ENCODE measurements around the gene ADAMTSL1.

ADAMTSL1 gene

GRCh38 chr9:18748251-18748701 lies 274.3 kb downstream of the ADAMTSL1 start:
- DNase-seq: no peak

DNA sequence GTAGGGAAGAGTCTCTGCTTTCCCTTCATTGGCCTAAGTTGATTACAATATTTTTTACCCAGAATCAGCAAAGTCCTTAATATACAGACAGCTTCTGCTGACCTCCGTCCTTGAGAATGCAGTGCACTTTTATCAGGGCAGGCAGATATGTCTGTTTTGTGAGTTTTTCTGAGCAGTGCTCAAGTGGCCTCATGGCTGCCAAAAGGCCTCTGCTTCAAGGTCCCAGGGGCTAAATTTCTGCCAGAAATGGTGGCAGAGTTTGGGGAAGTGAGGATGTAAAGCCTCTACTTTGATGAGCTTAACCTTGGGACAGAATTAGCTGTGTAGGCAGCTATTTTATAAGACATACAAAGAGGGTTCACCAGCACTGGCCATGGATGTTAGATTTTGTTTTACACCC lies 275.8 kb downstream of the ADAMTSL1 start:
- no peak for DNase-seq

DNA sequence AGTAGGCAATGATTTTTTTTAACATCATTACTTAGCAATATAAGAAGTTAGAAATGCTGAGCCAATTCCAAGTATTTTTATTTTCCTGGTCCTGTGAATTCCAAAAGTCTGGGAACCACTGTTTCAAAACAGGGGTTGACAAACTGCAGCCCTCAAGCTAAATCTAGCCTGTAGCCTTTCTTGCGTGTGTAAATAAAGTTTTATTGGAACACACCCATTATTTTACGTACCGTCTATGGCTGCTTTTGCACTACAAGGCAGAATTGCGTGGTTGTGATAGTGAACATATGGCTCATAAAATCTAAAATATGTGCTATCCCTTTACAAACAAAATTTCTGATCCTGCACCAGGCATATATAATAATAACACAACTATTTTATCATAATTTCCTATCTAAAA lies 280.0 kb downstream of the ADAMTSL1 start:
- DNase-seq: no peak

- DNase-seq: no peak
Observed at GRCh38 chr9:18754537-18754936, 280.6 kb downstream of the ADAMTSL1 start.

- DNase-seq: no peak
Observed at GRCh38 chr9:18755263-18755662, 281.3 kb downstream of the ADAMTSL1 start.

GRCh38 chr9:18756712-18757125 lies 282.8 kb downstream of the ADAMTSL1 start:
- no peak for DNase-seq

- no peak for DNase-seq
Observed at GRCh38 chr9:18759827-18760226, 285.9 kb downstream of the ADAMTSL1 start.

DNA sequence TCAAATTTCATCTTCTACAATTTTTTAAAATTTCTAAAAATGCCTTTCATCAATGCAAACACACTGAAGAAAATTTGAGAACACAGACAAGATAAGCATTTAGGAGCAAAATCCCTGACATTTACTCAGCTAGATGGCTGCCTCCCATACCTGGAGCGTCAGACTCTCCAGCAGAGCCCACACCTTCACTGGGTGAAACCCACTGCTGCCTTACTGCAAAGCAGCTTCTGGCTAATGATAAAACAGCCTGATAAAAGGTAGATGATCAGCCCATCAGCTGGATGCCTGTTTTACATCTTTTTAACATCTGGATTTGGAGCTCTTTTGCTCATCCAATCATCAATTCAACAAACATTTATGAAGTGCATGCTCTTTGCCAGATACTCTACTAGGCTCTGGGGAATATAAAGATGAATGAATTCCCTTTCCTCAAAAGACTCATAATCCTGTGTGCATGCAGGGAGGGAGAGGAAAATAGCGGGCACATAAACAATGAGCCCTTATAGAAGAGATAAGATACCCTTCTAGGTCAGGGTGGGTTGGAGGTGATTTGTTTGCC lies 287.9 kb downstream of the ADAMTSL1 start:
- no peak for DNase-seq

GRCh38 chr9:18766989-18767550 lies 293.1 kb downstream of the ADAMTSL1 start:
- no peak for DNase-seq

DNA sequence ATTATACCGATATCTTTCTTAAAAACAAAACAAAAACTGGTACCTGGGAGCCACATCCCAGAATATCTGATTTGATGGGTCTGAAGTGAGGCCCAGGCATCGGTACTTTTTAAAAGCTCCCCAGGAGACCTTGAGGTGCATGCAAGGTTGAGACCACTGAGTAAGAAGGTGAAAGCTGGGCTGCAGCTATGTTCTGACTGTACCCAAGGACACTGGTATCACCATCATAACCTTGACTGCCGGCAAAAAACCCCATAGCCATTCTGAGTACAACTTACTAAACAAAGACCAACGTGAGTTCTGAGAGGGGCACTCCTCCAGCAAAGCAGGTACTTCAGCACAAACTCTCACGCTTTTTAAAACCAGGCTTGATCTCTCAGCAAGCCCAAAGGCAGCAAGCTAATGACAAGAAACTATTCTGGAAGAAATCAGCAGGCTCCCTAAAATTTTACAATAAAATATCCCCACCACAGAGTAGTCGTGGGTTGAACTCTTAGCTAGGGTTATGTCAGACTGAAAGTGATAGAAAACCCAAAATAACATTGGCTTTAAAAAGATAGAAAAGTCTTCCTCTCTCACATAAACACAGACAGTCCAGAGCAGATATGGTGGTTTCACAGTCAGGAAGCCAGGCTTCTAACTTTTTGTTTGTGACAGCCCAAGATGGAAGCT lies 295.1 kb downstream of the ADAMTSL1 start:
- no peak for DNase-seq

DNA sequence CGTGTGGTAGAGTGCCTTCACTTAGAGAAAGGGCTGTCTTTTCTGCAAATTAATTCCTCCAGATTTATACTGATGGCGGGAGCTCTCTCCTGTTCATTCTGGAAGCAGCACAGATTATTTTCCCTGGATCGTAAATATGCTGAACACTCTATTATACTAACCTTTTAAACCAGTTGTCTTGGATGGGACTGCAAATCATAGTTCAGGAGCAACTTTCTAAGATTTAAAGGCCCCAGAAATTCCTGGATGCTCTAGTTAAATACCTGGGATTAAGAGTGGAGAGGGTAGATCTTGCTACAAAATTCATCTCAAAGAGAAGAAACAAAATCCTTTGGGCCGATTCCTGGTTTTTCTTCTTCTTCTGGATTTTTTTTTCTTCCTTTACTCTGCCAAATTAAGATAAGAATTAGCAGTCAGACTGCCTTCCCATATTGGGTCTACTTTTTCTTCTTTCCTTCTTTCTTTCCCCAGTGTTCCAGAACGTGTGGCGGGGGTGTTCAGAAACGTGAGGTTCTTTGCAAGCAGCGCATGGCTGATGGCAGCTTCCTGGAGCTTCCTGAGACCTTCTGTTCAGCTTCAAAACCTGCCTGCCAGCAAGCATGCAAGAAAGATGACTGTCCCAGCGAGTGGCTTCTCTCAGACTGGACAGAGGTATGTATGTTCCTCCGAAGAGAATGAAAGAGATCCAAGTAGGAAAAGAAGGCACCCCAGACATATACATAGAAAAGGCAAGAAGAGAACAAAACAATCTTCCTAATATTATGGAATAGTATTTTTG lies 296.4 kb downstream of the ADAMTSL1 start:
- DNase-seq: no peak

- no peak for DNase-seq
Observed at GRCh38 chr9:18771011-18771410, 297.1 kb downstream of the ADAMTSL1 start.

DNA sequence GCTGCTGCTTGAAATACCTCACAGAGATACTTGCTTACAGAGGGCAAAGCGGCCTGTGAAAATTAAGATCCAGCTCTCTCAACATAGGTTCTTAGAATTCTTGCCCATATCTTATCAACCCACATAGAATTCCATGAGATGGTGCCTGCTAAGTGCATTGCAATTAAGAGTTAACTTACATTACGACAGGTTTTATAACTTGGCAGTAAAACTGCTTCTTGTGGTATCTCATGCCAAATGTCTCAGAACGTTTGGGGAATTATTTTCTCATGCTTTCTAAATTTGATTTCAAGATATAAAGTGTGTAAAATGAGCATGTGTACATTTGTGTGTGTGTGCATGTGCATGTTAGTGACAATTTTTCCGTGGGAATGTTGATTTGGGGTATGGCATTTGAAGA lies 297.8 kb downstream of the ADAMTSL1 start:
- no peak for DNase-seq

- no peak for DNase-seq
Observed at GRCh38 chr9:18775241-18775640, 301.3 kb downstream of the ADAMTSL1 start.

- no peak for DNase-seq
Observed at GRCh38 chr9:18775930-18776329, 302.0 kb downstream of the ADAMTSL1 start.

DNA sequence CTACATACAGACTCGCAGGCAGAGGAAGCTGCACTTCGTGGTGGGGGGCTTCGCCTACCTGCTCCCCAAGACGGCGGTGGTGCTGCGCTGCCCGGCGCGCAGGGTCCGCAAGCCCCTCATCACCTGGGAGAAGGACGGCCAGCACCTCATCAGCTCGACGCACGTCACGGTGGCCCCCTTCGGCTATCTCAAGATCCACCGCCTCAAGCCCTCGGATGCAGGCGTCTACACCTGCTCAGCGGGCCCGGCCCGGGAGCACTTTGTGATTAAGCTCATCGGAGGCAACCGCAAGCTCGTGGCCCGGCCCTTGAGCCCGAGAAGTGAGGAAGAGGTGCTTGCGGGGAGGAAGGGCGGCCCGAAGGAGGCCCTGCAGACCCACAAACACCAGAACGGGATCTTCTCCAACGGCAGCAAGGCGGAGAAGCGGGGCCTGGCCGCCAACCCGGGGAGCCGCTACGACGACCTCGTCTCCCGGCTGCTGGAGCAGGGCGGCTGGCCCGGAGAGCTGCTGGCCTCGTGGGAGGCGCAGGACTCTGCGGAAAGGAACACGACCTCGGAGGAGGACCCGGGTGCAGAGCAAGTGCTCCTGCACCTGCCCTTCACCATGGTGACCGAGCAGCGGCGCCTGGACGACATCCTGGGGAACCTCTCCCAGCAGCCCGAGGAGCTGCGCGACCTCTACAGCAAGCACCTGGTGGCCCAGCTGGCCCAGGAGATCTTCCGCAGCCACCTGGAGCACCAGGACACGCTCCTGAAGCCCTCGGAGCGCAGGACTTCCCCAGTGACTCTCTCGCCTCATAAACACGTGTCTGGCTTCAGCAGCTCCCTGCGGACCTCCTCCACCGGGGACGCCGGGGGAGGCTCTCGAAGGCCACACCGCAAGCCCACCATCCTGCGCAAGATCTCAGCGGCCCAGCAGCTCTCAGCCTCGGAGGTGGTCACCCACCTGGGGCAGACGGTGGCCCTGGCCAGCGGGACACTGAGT lies 303.2 kb downstream of the ADAMTSL1 start:
- no peak for DNase-seq

- DNase-seq: no peak
Observed at GRCh38 chr9:18778147-18778546, 304.2 kb downstream of the ADAMTSL1 start.

DNA sequence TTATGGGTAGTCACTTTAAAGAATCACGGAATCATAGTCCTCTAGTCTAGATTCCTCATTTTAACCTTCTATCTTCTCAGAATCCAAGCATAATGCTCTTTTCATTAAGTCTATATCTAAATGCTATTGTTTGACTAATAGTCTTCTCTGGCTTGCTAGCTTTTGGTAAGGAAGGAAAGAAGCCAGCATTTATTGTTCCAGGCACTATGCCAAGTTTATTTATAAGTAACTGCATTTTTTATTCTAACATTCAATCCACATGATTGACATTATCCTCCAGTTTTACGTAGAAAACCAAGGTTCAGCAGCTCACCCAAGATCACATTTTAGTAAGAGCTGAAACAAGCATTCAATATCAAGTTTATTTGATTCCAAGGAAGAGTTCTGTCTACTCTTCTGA lies 304.9 kb downstream of the ADAMTSL1 start:
- no peak for DNase-seq

- no peak for DNase-seq
Observed at GRCh38 chr9:18783909-18784308, 310.0 kb downstream of the ADAMTSL1 start.

- no peak for DNase-seq
Observed at GRCh38 chr9:18785604-18786003, 311.7 kb downstream of the ADAMTSL1 start.

DNA sequence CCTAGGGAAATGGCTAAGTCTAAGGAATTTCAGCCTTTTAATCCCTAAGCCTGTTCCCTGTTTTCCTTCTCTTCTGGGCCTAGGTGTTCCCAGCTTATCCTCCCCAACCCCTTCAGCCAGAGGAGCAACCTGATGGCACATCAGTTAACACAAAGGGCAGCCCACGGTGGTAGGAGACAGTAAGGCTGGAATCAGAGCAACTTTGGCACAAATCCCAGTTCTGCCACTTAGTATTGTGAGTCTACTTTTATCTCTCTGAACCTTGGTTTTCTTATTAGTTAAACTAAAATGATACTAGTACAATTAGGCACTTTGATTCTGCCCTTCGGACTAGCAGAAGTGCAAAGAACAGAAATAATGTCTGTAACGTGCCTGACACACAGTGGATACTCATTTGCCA lies 312.2 kb downstream of the ADAMTSL1 start:
- DNase-seq: no peak

- no peak for DNase-seq
Observed at GRCh38 chr9:18786911-18787650, 313.1 kb downstream of the ADAMTSL1 start.

Data from activated gamma-delta T cell treated with Interleukin-2 at 50 U/mL for 16 hours (primary cell).